Measurements from ENCODE around the gene CFD.

- no peak for TF ChIP-seq CTCF (IDR thresholded peaks at IDR 0.05)
- TF ChIP-seq POLR2A (IDR thresholded peaks at IDR 0.05), result no peak
Measured at GRCh38 chr19:912181-913079, 53.0 kb downstream of the CFD start.
